Gastrocnemius medialis (tissue), 4 donors: ENCODE measurements around the gene LRCH4. TPM values are rescaled to one million over a fixed set of nuclear protein-coding genes. Genes with fewer than 3 reads are reported as not detected.
"Not testable (repeated sequence)": the region's sequence is repeated elsewhere in the genome, so short reads cannot be mapped to it uniquely, and the experiment has no call there.

Source experiments
- ATAC-seq, 2 donors: fragments of 150-250 bp; one replicate each; pipeline ENCODE4 v1.9.1; 2016
- DNase-seq, 2 donors: peaks; one replicate each; pipeline ENCODE4 v3.0.0-alpha.2; 2019
- H3K27ac ChIP-seq, 4 donors: fragments of 200-600 bp; sonication (generic); 1 replicate in 1 of 4; 2 replicates in 3 of 4; pipeline ENCODE4 v1.5.1; 2016 to 2018; ENCODE audit warnings: mild to moderate bottlenecking in 2 of 4, moderate library complexity in 1 of 4
- H3K27me3 ChIP-seq, 3 donors: fragments of 200-600 bp; sonication (generic) in 2 of 3; 1 replicate in 1 of 3; 2 replicates in 2 of 3; pipeline versions ENCODE4 v1.5.1 to v1.6.0; 2016 to 2019; ENCODE audit warnings: mild to moderate bottlenecking in 1 of 3, moderate library complexity in 1 of 3
- H3K36me3 ChIP-seq, 2 donors: fragments of 200-600 bp; sonication (generic) in 1 of 2; one replicate each; pipeline ENCODE4 v1.5.1; 2017 to 2018
- H3K4me1 ChIP-seq, 2 donors: fragments of 200-600 bp; sonication (generic) in 1 of 2; one replicate each; pipeline ENCODE4 v1.5.1; 2016 to 2017; ENCODE audit warnings: mild to moderate bottlenecking in 2 of 2
- H3K4me3 ChIP-seq, 4 donors: fragments of 200-600 bp; sonication (generic) in 3 of 4; 1 replicate in 1 of 4; 2 replicates in 3 of 4; pipeline ENCODE4 v1.5.1; 2016 to 2019; ENCODE audit warnings: mild to moderate bottlenecking in 2 of 4
- H3K9me3 ChIP-seq, 3 donors: fragments of 200-600 bp; sonication (generic) in 2 of 3; 1 replicate in 1 of 3; 2 replicates in 2 of 3; pipeline ENCODE4 v1.5.1; 2016 to 2019
- CTCF ChIP-seq, 5 experiments: fragments of 450-650 bp in 3 of 5; fragments of 200-600 bp in 2 of 5; sonication (generic) in 2 of 5; IDR thresholded peaks in 4 of 5; conservative IDR thresholded peaks in 1 of 5; 1 replicate in 4 of 5; 2 replicates in 1 of 5; pipeline ENCODE4 v1.5.1; 2016 to 2019; ENCODE audit warnings: antibody characterized with exemption in 5 of 5, mild to moderate bottlenecking in 3 of 5, moderate library complexity in 3 of 5
- POLR2A ChIP-seq, 2 donors: fragments of 450-650 bp; IDR thresholded peaks; one replicate each; pipeline ENCODE4 v1.6.1; 2017; ENCODE audit warnings: antibody characterized with exemption in 2 of 2, mild to moderate bottlenecking in 2 of 2, moderate library complexity in 2 of 2
- in situ Hi-C, 4 donors: fragments of 200-750 bp; cut with MboI; loops; one replicate each; pipeline versions ENCODE4 v1.15.0 to v1.8.0; 2017; ENCODE audit warnings: low sequenced_read_pairs in 4 of 4
- intact Hi-C: fragments of 100-400 bp; cut with DNase I; formaldehyde crosslinking; loops from one replicate; pipeline ENCODE4 v1.15.1; 2023; ENCODE audit warnings: low total_unique reads
- total RNA-seq, 4 donors: library from RNA; depleted of rRNA; stranded (reverse); fragments of >200 nt; gene quantifications; one replicate each; pipeline versions ENCODE4 v1.1.0 to v1.2.3, GENCODE V29; 2016

Gene LRCH4
- total RNA-seq, 4 donors from 2014 or later = 71.1 to 105 (median 89.0) TPM

GRCh38 chr7:100545360-100546128 lies 40.4 kb downstream of the LRCH4 start:
- TF ChIP-seq POLR2A (IDR thresholded peaks at IDR 0.05) = no peak
- no peak for TF ChIP-seq CTCF (IDR thresholded peaks at IDR 0.05 in 4 of 5, conservative IDR thresholded peaks at IDR 0.05 in 1 of 5)
- H3K4me3 ChIP-seq = no peak overlapping the region
- H3K4me1 ChIP-seq = peaks cover 23 to 42% of the 10 kb centered on the region in 2 donors
- ATAC-seq = peak; percentile 71 to 83
- H3K27ac ChIP-seq = peak overlapping the region; percentile 73 to 84 (median 76)
- intact Hi-C loops (no loop called here), in situ Hi-C loops (no loop called here)
- H3K36me3 ChIP-seq = peaks cover 0 to 9% of the 10 kb centered on the region in 2 donors
- peak in 1 of 2 donors; percentile 51 for DNase-seq
- H3K27me3 ChIP-seq = no peaks in the 10 kb centered on the region
- H3K9me3 ChIP-seq = no peaks in the 10 kb centered on the region

- ATAC-seq = peak; percentile 48 to 61
- no peak for DNase-seq
- in situ Hi-C loops = loop anchor here in 1 of 4 donors (5.0 kb wide), 1 partner anchor 68 kb away; the partner anchor contains the start of gene TSC22D4
- peak in 1 of 2 donors; percentile 18 for TF ChIP-seq POLR2A (IDR thresholded peaks at IDR 0.05)
- TF ChIP-seq CTCF (IDR thresholded peaks at IDR 0.05 in 4 of 5, conservative IDR thresholded peaks at IDR 0.05 in 1 of 5) = no peak
- no peaks in the 10 kb centered on the region for H3K9me3 ChIP-seq
- peaks cover 28 to 46% of the 10 kb centered on the region in 2 donors for H3K4me1 ChIP-seq
- no peaks in the 10 kb centered on the region for H3K27me3 ChIP-seq
- H3K4me3 ChIP-seq = no peak overlapping the region
- H3K36me3 ChIP-seq = peaks cover 0 to 9% of the 10 kb centered on the region in 2 donors
- intact Hi-C loops = no loop called here
- H3K27ac ChIP-seq = peak overlapping the region; percentile 73 to 84 (median 76)
Observed at GRCh38 chr7:100544967-100545359, 41.0 kb downstream of the LRCH4 start.

- ATAC-seq (no peak), DNase-seq (no peak)
- Histone ChIP-seq H3K27me3 (no peaks in the 10 kb centered on the region), H3K27ac (peak overlapping the region; percentile 73 to 84 (median 76)), H3K4me3 (no peak overlapping the region), H3K36me3 (peaks cover 0 to 4% of the 10 kb centered on the region in 2 donors), H3K4me1 (peaks cover 34 to 50% of the 10 kb centered on the region in 2 donors), H3K9me3 (no peaks in the 10 kb centered on the region)
- TF ChIP-seq POLR2A (IDR thresholded peaks at IDR 0.05) (no peak), CTCF (IDR thresholded peaks at IDR 0.05 in 4 of 5, conservative IDR thresholded peaks at IDR 0.05 in 1 of 5) (no peak)
- intact Hi-C loops = no loop called here
- in situ Hi-C loops = loop anchor here in 1 of 4 donors (5.0 kb wide), 1 partner anchor 67 kb away; the partner anchor contains the start of gene TSC22D4
Observed at GRCh38 chr7:100544386-100544785, 41.5 kb downstream of the LRCH4 start.

- no peak for ATAC-seq
- in situ Hi-C loops = loop anchor here in 1 of 4 donors (5.0 kb wide), 1 partner anchor 66 kb away; the partner anchor contains the start of gene TSC22D4
- no peak overlapping the region for H3K4me3 ChIP-seq
- TF ChIP-seq CTCF (IDR thresholded peaks at IDR 0.05 in 4 of 5, conservative IDR thresholded peaks at IDR 0.05 in 1 of 5) (no peak), POLR2A (IDR thresholded peaks at IDR 0.05) (no peak)
- no peaks in the 10 kb centered on the region for H3K36me3 ChIP-seq
- no peaks in the 10 kb centered on the region for H3K27me3 ChIP-seq
- H3K4me1 ChIP-seq = peaks cover 36 to 50% of the 10 kb centered on the region in 2 donors
- no peak for DNase-seq
- peak overlapping the region in 3 of 4 donors; percentile 74 to 84 (median 79) for H3K27ac ChIP-seq
- intact Hi-C loops = no loop called here
- no peaks in the 10 kb centered on the region for H3K9me3 ChIP-seq
Observed at GRCh38 chr7:100543586-100543985, 42.3 kb downstream of the LRCH4 start.

- intact Hi-C loops, H3K27me3 ChIP-seq, ATAC-seq, H3K9me3 ChIP-seq, H3K36me3 ChIP-seq, DNase-seq, H3K4me3 ChIP-seq, H3K27ac ChIP-seq: not testable (repeated sequence)
- peaks cover 29 to 39% of the 10 kb centered on the region in 2 donors for H3K4me1 ChIP-seq
- in situ Hi-C loops = loop anchor here in 1 of 4 donors (5.0 kb wide), 1 partner anchor 64 kb away; the partner anchor contains the start of gene TSC22D4
Observed at GRCh38 chr7:100541309-100541708, 44.6 kb downstream of the LRCH4 start.
